Adrenal gland (tissue), 12 donors: ENCODE results near the gene NGFR. TPM values are rescaled to one million over a fixed set of nuclear protein-coding genes. Genes with fewer than 3 reads are reported as not detected.
A peak's percentile ranks its signal among the peaks of the same experiment; 100 is the strongest.

Experiments used
- DNase-seq, 7 donors: peaks; one replicate each; pipeline ENCODE4 v3.0.0-alpha.2; 2019 to 2020
- H3K27ac ChIP-seq, 5 donors: fragments of 200-600 bp; sonication (generic) in 4 of 5; 1 replicate in 3 of 5; 2 replicates in 2 of 5; pipeline versions ENCODE4 v1.5.1 to v1.8.0; 2016 to 2020; ENCODE audit warnings: mild to moderate bottlenecking in 1 of 5
- H3K27me3 ChIP-seq: fragments of 200-600 bp; 2 replicates; pipeline ENCODE4 v1.8.0; 2021
- H3K36me3 ChIP-seq, 2 donors: fragments of 200-600 bp; replicated peaks in 1 of 2; 1 replicate in 1 of 2; 2 replicates in 1 of 2; pipeline versions ENCODE4 v1.5.1 to v1.8.0; 2018 to 2022
- H3K4me1 ChIP-seq, 2 donors: fragments of 200-600 bp; replicated peaks in 1 of 2; 1 replicate in 1 of 2; 2 replicates in 1 of 2; pipeline versions ENCODE4 v1.5.1 to v1.8.0; 2018 to 2021
- H3K4me3 ChIP-seq, 4 donors: fragments of 200-600 bp; sonication (generic) in 3 of 4; one replicate each; pipeline ENCODE4 v1.5.1; 2016 to 2018
- H3K9me3 ChIP-seq, 3 donors: fragments of 200-600 bp; sonication (generic) in 1 of 3; replicated peaks in 1 of 3; 1 replicate in 2 of 3; 2 replicates in 1 of 3; pipeline versions ENCODE4 v1.5.1 to v1.8.0; 2016 to 2021
- CTCF ChIP-seq, 6 experiments: fragments of 450-650 bp in 4 of 6; fragments of 200-600 bp in 2 of 6; sonication (generic) in 1 of 6; IDR thresholded peaks; 1 replicate in 5 of 6; 2 replicates in 1 of 6; pipeline versions ENCODE4 v1.5.1 to v1.8.0; 2016 to 2021; ENCODE audit warnings: antibody characterized with exemption in 6 of 6, mild to moderate bottlenecking in 2 of 6, moderate library complexity in 1 of 6
- POLR2A ChIP-seq, 2 donors: fragments of 450-650 bp; IDR thresholded peaks; one replicate each; pipeline ENCODE4 v1.6.1; 2017; ENCODE audit warnings: antibody characterized with exemption in 2 of 2, mild to moderate bottlenecking in 2 of 2, moderate library complexity in 1 of 2
- WGBS, 4 donors: extraction: QIAGEN DNeasy Blood & Tissue Kit in 2 of 4; methylation state at CpG; one replicate each; pipeline versions ENCODE4 v1.1.5 to v1.1.7; 2013 to 2017; 5-methylcytosine and 5-hydroxymethylcytosine counted together
- intact Hi-C, 2 donors: fragments of 100-400 bp; cut with DNase I; formaldehyde crosslinking; loops; one replicate each; pipeline versions ENCODE4 v1.14.1 to v1.15.0; 2022 to 2023
- polyA plus RNA-seq, 3 donors: library from polyadenylated mRNA; stranded (reverse); fragments of 200-250 nt in 2 of 3; fragments of 350-450 nt in 1 of 3; fragmentation: Illumina TruSeq in 1 of 3; extraction: RNeasy Lipid Tissue Mini Kit (QIAGEN cat#74804) in 1 of 3; gene quantifications; one replicate each; pipeline ENCODE4 v1.2.3, GENCODE V29; 2013 to 2014
- total RNA-seq, 9 donors: library from RNA; depleted of rRNA in 4 of 9; stranded (reverse); fragments of >200 nt in 4 of 9; fragments of 120-200 nt in 1 of 9; fragmentation: NEBNext Ultra II Directional in 1 of 9; extraction: Animal tissue kit (Norgen Biotek cat#: 25700) in 1 of 9; gene quantifications; one replicate each; pipeline versions ENCODE4 v1.1.0 to v1.2.4, GENCODE V29; 2013 to 2023
- donor health status: healthy with polysubstance abuse.
- donor health status: Bipolar disorder and iron deficiency.
- donor health status: DM: yes; HTN: yes; CAD: no.
- donor health status: DM: no; HTN: no; CAD: no.
- donor health status: DM: no; HTN: no; CAD: no.
- donor health status: DM: yes; HTN: yes; CAD: no.

The NGFR gene
- total and polyA plus RNA-seq, 12 donors = 4.2 to 77.8 (median 25.9) TPM

- Histone ChIP-seq H3K4me3 (peak overlapping the region in 1 of 4 donors; percentile 50), H3K36me3 (no peaks in the 10 kb centered on the region), H3K27me3 (peaks cover 63% of the 10 kb centered on the region), H3K4me1 (peaks cover 13 to 25% of the 10 kb centered on the region in 2 donors), H3K27ac (peak overlapping the region in 1 of 5 donors; percentile 61), H3K9me3 (no peaks in the 10 kb centered on the region)
- WGBS, 4 donors = 2 to 3% (median 3%) methylated on average over 7 to 13 of the region's 13 CpGs
- intact Hi-C loops = loop anchor here (2.0 to 10.0 kb wide), 3 partner anchors 52 to 60 kb away; no protein-coding TSS in a partner anchor
- DNase-seq = no peak
- TF ChIP-seq POLR2A (IDR thresholded peaks at IDR 0.05) = no peak
- TF ChIP-seq CTCF (IDR thresholded peaks at IDR 0.05) = no peak
These were observed 1.7 kb downstream of the NGFR start for GRCh38 chr17:49496867-49497147.

- H3K27me3 ChIP-seq = peaks cover 65% of the 10 kb centered on the region
- no peaks in the 10 kb centered on the region for H3K9me3 ChIP-seq
- H3K4me3 ChIP-seq = peak overlapping the region in 1 of 4 donors; percentile 50
- H3K4me1 ChIP-seq = peaks cover 13 to 25% of the 10 kb centered on the region in 2 donors
- no peak for TF ChIP-seq POLR2A (IDR thresholded peaks at IDR 0.05)
- TF ChIP-seq CTCF (IDR thresholded peaks at IDR 0.05) = no peak
- DNase-seq = peak in 5 of 7 donors; percentile 24 to 73 (median 50)
- H3K36me3 ChIP-seq = no peaks in the 10 kb centered on the region
- intact Hi-C loops = loop anchor here (2.0 to 10.0 kb wide), 3 partner anchors 51 to 59 kb away; no protein-coding TSS in a partner anchor
- WGBS, 4 donors = 1 to 12% (median 2%) methylated on average over 4 to 75 of the region's 75 CpGs
- peak overlapping the region in 1 of 5 donors; percentile 61 for H3K27ac ChIP-seq
These were observed 2.3 kb downstream of the NGFR start for GRCh38 chr17:49497148-49498028.

GRCh38 chr17:49498029-49498615 lies 3.0 kb downstream of the NGFR start:
- Histone ChIP-seq H3K4me1 (peaks cover 13 to 25% of the 10 kb centered on the region in 2 donors), H3K27me3 (peaks cover 68% of the 10 kb centered on the region), H3K4me3 (peak overlapping the region in 1 of 4 donors; percentile 50), H3K36me3 (no peaks in the 10 kb centered on the region), H3K27ac (peak overlapping the region in 1 of 5 donors; percentile 61), H3K9me3 (no peaks in the 10 kb centered on the region)
- intact Hi-C loops = loop anchor here in 1 of 2 donors (10.0 kb wide), 1 partner anchor 57 kb away; no protein-coding TSS in a partner anchor
- 27 to 37% (median 32%) methylated on average over 12 of the region's 12 CpGs for WGBS, 4 donors
- no peak for DNase-seq
- no peak for TF ChIP-seq POLR2A (IDR thresholded peaks at IDR 0.05)
- TF ChIP-seq CTCF (IDR thresholded peaks at IDR 0.05) = no peak

- 71 to 80% (median 76%) methylated on average over 1 to 3 of the region's 3 CpGs for WGBS, 4 donors
These were observed 6.4 kb downstream of the NGFR start for GRCh38 chr17:49501496-49501895.

More at GRCh38 chr17:49501496-49501895, 6.4 kb downstream of the NGFR start:
- H3K4me3 ChIP-seq = no peak overlapping the region
- DNase-seq = no peak
- H3K36me3 ChIP-seq = no peaks in the 10 kb centered on the region
- H3K4me1 ChIP-seq = peaks cover 7 to 15% of the 10 kb centered on the region in 2 donors
- peaks cover 57% of the 10 kb centered on the region for H3K27me3 ChIP-seq
- H3K9me3 ChIP-seq = no peaks in the 10 kb centered on the region
- intact Hi-C loops = no loop called here
- no peak for TF ChIP-seq POLR2A (IDR thresholded peaks at IDR 0.05)
- no peak for TF ChIP-seq CTCF (IDR thresholded peaks at IDR 0.05)
- H3K27ac ChIP-seq = no peak overlapping the region
